ACHN (cell line): ENCODE measurements around the gene ARFGEF2.

Experiments
- DNase-seq: peaks from one replicate; pipeline ENCODE4 v3.0.0-alpha.2; 2015
- in situ Hi-C: cut with HindIII; loops from 2 replicates; pipeline ENCODE4 v1.10.0; 2017; ENCODE audit warnings: low sequenced_read_pairs, low pct_ligation_motif_present, low pct_unique_long_range_greater_than_20kb

Gene ARFGEF2

DNA sequence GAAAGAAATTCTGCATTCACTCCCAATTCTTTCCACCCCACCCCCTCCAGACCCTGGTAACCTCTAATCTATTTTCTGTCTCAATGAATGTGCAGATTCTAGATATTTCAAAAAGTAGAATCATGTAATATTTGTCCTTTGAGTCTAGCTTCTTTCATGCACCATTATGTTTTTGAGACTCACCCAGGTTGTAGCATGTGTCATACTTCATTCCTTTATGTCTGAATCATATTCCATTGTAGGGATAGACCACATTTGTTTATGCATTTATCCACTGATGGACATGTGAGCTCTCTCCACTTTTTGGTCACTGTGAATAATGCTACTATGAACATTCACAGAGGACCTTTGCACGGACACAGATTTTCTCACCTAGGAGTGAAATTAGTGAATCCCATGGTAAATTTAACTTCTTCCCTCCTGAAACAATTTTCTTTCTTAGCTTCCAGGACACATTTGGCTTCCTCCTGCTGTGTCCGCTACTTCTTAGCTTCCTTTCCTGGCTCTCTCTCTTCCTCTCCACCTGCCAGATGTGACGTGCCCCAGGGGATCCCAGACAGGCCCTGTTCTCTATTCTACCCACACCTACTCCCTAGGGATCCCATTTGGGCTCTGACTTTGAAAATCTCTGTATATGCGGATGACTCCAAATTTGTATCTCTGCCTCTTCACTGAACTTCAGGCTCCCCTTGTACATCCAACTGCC, 24.1 kb upstream of the ARFGEF2 start:
- in situ Hi-C loops: no loop called here

DNA sequence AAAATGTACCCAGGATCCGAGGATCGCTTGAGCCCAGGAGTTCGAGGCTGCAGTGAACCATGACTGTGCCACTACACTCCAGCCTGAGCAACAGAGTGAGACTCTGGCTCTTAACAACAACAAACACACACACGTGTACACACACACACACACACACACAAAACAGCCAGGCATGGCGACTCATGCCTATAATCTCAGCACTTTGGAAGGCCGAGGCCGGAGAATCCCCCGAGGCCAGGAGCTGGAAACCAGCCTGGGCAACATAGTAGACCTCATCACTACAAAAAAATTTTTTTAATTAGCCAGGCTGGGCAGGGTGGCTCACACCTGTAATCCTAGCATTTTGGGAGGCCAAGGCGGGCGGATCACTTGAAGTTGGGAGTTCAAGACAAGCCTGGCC, 23.3 kb upstream of the ARFGEF2 start:
- DNase-seq: peak; percentile 7
- in situ Hi-C loops: no loop called here

More for the DNA sequence above, 24.1 kb upstream of the ARFGEF2 start:
- peak; percentile 88 for DNase-seq

DNA sequence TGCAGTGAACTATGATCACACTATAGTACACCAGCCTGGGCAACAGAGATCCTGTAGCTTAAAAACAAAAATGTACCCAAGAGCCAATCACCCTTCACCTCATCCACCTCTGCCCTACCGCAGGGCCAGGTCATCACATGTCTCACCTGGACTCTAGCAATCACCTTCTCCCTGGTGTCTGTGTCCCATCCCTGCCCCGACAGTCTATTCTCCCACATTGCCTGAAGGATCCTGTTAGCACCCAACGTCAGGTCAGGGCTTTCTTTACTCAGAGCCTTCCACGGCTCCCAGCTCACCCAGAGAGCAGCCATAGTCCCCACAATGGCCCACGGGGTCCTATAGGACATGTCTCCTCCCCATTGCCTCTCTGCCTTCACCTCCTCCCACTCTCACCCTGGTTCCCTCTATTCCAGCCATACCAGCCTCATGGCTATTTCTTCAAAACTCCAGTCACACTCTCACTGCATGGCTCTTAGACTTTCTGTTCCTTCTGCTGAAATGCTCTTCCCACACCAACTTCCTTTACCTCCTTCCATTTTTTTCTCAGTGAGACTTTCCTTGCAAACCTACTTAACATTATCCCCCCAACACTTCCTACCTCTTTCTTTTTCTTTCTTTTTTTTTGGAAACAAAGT, 22.5 kb upstream of the ARFGEF2 start:
- DNase-seq: no peak

DNA sequence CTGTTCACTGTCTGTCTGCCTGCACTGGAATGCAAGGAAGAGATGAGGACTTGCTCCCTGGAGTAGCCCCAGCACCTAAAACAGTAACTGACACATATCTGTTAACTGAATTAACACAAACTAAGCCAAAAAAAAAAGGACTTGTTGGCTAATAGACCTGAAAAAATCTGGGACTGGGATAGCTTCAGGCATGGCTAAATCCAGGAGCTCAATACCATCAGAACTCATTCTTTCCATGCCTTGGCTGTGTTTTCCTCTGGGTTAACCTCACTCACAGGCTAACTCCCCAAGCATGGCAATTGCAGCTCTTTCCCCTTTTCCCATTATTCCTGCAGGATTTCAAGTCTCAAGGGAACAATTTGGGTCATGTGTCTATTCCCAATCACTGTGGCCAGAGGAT, 21.6 kb upstream of the ARFGEF2 start:
- in situ Hi-C loops: loop anchor here (10.0 kb wide), 1 partner anchor 245 kb away; no protein-coding TSS in a partner anchor
- no peak for DNase-seq

More for the DNA sequence above, 22.5 kb upstream of the ARFGEF2 start:
- in situ Hi-C loops: no loop called here

DNA sequence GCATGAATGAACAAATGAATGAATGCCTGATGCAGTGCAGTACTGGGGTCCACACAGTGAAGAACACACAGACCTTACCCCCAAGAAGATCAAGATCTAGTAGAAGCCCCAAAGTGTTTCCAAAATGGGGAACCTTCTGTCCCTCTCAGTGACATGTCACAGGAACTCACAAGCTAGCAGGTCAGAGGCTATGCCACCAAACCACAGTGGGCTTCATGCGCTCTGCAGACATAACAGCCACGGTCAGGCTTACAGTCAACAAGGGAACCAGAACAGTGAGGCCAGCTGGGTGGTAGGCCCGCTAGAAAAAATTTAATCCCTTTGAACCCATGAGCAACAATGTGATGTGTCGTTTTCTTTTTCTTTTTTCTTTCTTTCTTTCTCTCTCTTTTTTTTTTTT, 20.2 kb upstream of the ARFGEF2 start:
- in situ Hi-C loops: loop anchor here (10.0 kb wide), 1 partner anchor 247 kb away; no protein-coding TSS in a partner anchor
- no peak for DNase-seq

DNA sequence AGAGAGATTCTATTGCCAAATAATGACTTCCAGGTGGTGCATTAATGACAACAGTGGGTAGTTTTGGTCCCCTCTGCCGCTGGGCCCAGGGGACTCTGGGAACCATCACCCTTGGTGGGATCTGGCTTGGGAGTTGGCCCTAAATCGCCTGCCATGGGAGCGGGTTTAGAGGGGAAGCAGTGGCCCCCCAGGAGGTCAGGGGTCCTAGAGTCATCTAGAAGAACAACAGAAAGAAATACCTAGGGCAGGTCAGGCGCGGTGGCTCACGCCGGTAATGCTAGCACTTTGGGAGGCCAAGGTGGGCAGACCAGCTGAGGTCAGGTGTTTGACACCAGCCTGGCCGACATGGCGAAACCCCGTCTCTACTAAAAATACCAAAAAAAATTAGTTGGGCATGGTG, 17.8 kb upstream of the ARFGEF2 start:
- in situ Hi-C loops: loop anchor here (10.0 kb wide), 1 partner anchor 249 kb away; no protein-coding TSS in a partner anchor

DNA sequence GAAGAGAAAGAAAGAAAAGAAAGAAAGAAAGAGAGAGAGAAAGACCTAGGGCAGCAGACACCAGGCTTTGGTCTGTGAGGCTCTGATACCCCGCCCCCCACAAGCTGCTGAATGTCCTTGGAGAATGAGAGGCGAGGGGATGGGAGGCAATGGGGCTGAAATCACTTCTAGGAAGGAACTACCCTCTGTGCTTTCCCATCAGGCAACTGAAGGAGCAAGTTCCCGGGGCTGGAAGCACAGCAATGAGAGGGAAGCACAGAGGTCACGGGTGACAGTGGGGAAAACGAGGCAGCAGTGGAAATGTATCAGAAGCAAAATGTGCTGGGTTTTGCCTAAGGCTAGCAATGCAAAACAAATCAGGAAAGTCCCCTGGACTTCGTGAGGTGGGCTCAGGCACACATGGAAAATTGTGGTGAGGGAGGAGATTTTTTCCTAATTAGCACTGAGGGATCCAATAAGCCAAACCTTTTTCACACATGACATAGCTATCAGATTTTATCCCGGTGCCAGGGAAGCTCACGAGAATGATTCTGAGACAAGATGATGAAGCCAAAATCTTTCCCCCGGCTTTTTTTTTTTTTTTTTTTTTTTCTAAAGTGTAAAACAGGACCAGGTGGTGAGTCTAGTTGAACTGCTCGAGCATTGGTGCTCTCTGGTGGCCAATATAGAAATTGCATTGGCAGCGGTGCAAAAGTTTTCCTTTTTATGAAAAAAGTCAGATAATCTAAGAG, 16.8 kb upstream of the ARFGEF2 start:
- peak; percentile 58 for DNase-seq
- in situ Hi-C loops: loop anchor here (10.0 kb wide), 1 partner anchor 250 kb away; no protein-coding TSS in a partner anchor

More for the DNA sequence above, 17.8 kb upstream of the ARFGEF2 start:
- no peak for DNase-seq

DNA sequence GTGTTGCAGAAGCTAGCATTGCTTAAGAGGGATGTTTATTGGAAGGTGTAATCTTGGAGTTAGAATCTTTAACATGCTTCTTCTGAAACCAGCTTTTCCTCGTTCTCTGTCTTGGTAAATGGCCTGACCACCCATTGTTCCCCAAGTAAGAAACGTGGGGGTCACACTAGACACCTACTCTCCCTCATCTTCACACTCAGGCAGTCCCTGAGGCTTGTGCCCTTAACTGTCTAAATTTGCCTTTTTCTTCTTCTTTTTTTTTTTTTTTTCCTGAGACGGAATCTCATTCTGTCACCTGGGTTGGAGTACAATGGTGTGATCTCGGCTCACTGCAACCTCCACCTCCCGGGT, 16.2 kb upstream of the ARFGEF2 start:
- DNase-seq: no peak
- in situ Hi-C loops: loop anchor here (10.0 kb wide), 1 partner anchor 250 kb away; no protein-coding TSS in a partner anchor

DNA sequence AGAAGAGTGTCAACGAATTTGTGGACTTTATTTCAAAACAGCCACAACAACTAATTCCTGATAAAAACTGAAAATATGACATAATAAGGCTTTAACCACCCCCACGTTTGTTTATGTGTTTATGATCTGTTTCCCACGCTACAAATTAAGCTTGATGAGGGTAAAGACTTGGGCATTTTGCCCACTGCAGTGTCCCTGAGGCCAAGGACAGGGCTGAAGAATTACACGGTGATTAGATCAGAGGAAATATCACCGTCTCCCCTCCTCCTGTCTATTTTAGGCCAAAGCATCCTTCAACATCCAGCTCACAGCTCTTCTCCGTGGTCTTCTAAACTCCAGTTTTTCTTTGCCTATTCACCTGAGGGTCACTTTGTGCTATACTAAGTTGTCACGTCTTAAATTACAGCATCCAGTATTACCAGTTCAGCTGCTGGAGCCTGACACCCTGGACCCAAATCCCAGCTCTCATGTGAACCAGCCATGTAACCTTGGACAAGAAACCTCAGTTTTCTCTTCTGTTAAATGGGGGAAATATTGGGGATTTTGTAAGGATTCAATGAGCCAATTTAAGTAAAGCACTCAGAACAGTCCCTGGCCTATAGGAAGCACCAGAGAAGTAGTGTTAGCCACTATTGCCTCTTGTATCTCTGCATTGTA, 15.2 kb upstream of the ARFGEF2 start:
- in situ Hi-C loops: loop anchor here (10.0 kb wide), 1 partner anchor 252 kb away; no protein-coding TSS in a partner anchor
- DNase-seq: no peak

DNA sequence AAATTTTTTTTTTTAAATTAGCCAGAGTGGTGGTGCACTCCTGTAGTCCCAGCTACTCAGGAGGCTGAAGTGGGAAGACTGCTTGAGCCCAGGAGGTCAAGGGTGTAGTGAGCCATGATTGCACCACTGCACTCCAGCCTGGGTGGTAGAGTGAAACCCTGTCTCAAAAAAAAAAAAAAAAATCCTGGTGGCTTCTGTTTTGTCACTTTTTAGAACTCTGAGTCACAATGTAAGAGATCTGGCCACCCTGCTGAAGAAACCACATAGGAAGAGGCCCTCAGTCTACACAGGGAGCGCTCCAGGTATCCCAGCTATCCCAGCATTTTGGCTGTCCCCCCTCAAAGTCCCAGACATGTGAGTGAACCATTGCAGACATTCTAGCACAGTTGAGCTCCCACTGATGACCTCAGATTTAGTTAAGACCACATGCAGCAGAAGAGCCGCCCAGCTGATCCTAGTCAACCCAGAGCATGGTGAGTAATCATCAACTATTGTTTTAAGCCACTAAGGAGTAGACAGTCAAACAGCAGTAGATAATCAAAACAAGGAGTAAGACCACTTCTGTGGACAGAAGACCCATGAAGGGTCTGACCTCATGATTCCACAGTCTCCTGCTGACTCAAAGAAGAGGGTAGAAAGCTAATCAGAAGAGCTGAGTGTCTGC, 12.7 kb upstream of the ARFGEF2 start:
- DNase-seq: no peak
- in situ Hi-C loops: loop anchor here (10.0 kb wide), 1 partner anchor 254 kb away; no protein-coding TSS in a partner anchor

DNA sequence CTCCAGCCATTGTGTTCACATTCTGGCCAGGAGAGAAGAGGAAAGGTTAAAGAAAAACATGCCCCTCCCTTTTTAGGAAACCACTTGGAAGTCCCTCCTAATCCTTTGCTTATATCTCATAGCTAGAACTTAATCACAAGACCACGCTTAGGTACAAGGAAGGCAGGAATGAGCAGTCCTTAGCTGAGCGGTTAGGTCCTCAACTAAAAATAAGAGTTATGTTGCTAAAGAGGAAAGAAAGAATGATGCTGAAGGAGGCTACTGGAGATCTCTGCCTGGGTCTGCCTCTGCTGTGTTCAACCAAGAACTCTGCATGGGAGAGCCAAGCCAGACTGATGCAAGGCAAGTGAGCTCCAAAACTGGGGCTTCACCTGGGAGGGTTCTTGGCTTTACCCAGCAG, 11.6 kb upstream of the ARFGEF2 start:
- in situ Hi-C loops: loop anchor here (10.0 kb wide), 1 partner anchor 255 kb away; no protein-coding TSS in a partner anchor
- DNase-seq: no peak

DNA sequence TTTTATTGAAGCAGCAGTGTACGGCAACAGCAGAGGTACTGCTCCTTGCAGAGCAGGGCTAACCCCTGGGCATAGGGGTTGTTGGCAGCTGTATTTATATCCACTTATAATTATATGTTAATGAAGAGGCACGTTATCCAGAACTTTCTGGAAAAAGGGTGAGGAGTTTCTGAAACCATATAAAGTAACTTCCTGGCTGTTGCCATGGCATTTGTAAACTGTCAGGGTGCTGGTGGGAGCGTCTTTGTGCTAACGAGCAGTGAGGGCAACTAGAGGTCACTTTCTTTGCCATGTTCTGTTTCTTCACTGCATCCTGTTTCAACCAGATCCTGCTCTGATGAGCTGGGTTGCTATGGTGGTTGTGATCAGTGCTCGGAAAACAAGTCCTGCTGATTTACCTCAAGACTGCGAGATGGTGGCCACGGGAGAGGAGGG, 11.1 kb upstream of the ARFGEF2 start:
- in situ Hi-C loops: no loop called here
- no peak for DNase-seq

DNA sequence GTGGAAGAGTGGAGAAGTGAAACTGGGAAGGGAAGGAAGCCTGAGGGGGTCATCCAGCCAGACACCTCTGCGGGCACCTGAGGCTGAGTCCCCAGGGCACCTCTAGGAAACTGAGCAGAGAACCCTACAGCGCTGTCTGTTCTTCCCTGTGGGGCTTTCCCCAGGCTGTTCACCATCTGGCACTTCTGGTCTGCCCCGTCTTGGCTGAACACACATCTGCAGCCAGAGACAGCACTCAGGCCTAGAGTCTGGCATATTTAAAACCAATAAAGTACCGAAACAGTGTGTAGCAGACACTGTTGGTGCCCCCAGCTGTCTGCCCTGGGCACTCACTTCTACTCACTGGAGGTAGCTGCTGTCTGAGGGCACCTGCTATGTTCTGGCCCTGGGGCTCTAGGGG, 9.4 kb upstream of the ARFGEF2 start:
- in situ Hi-C loops: no loop called here
- no peak for DNase-seq

DNA sequence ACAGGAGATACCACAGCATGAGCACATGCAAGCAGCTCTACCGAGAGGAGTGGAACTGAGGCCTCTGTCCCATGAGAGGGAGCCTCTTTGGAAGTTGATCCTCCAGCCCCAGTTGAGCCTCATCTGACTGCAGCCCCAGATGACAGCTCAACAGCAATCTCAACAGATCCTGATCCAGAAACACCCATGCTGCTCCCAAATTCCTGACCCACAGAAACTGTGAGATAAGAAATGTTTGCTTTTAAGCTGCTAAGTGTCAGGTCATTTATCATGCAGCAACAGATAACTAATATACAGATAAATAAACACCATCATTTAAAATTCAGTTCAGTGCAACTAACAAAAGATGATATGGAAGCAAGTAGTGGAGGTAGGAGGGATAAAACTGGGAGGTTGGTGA, 4.8 kb upstream of the ARFGEF2 start:
- in situ Hi-C loops: no loop called here

DNA sequence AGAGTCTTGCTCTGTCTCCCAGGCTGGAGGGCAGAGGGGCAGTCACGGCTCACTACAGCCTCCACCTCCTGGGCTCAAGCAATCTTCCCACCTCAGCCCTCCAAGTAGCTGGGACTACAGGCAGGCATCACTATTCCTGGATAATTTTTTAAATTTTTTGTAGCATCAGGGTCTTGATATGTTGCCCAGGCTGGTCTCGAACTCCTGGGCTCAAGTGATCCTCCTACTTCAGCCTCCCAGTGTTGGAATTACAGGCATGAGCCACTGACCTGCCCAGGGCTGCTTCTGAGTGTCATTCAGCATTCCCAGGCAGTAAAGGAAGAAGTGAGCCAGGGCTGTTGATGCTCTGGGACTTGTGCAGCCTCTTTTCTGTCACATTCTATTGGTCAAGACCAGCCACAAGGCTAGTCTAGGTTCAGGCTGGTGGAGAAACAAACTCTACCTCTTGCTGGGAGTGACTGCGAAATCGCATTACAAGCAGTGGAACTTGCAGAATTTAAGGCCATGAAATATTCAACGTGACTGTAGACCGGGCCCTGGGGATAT, 2.1 kb upstream of the ARFGEF2 start:
- DNase-seq: no peak
- in situ Hi-C loops: no loop called here

More for the DNA sequence above, 4.8 kb upstream of the ARFGEF2 start:
- no peak for DNase-seq

DNA sequence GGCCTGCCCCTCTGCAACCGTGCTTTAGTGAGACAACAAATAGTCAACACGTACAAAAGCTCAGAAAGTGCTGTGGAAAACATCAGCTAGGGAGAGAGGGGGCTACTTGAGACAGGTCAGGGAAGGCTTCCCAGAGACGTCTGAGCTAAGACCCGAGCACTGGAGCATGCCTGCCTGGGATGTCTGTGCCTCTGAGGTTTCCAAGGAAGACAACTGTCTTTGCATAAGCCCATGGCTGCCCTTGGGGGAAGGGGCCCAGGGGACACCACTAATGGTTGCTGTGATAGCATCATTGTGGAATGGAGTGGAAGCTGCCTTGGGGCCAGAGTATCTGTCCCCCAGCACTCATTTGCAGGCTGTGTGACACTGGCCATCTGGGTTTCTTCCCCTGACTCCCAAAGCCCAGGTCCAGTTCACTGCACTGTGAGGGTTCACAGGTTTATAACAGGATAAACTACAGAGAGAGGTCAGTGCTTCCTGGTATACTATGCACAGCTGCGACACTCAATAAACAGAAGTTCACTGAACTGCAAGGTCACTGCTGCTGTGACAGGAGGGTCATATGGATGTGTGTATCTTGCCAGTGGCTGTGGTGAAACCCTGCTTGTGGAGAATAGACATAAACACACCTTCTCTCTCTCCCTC, 1.5 kb upstream of the ARFGEF2 start:
- in situ Hi-C loops: no loop called here
- DNase-seq: no peak

DNA sequence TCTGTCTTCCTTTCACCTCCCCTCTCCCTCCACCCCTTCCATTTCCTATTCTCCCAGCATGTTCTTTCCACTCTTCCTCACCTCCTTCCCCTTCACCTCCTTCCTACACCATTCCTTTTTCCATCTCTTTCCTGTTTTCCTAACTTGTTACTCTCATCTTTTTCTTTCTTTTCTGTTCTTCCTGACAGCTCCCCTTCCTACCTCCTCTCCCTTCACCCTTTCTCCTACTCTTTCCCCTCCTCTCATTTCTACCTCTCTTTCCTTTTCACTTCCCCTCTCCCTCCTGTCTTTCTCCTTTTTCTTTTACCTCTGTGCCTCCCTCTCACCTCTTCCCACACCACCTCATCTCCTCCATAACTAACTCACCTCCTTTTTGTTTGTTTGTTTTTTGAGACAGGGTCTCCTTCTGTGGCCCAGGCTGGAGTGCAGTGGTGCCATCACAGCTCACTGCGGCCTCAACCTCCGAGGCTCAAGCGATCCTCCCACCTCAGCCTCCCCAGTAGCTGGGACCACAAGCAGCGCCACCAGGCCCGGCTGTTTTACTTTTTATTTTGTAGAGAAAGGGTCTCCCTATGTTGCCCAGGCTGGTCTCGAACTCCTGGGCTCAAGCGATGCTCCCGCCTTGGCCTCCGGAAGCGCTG, 864 bp upstream of the ARFGEF2 start:
- no peak for DNase-seq
- in situ Hi-C loops: no loop called here
